Breast epithelium (tissue), 3 donors: ENCODE measurements around the gene LCLAT1.

Source experiments
- CTCF ChIP-seq, 3 donors: fragments of 450-650 bp; IDR thresholded peaks; one replicate each; pipeline ENCODE4 v1.5.1; 2016 to 2017; ENCODE audit warnings: antibody characterized with exemption in 3 of 3, mild to moderate bottlenecking in 3 of 3, moderate library complexity in 3 of 3
- POLR2A ChIP-seq: fragments of 450-650 bp; IDR thresholded peaks from one replicate; pipeline ENCODE4 v1.6.1; 2016; ENCODE audit warnings: antibody characterized with exemption, mild to moderate bottlenecking, moderate library complexity
- POLR2AphosphoS5 ChIP-seq, 3 donors: sonication (generic); formaldehyde crosslinking; IDR thresholded peaks; one replicate each; pipeline ENCODE4 v1.6.1; 2017; ENCODE audit warnings: antibody characterized with exemption in 3 of 3

- TF ChIP-seq CTCF (IDR thresholded peaks at IDR 0.05) (no peak), POLR2AphosphoS5 (IDR thresholded peaks at IDR 0.05) (no peak), POLR2A (no peak)
These were observed 245.8 kb downstream of the LCLAT1 start for GRCh38 chr2:30692829-30693275.
